ENCODE data around the gene UNC5A. TPM values are rescaled to one million over a fixed set of nuclear protein-coding genes. Genes with fewer than 3 reads are reported as not detected.

Gene UNC5A
- total RNA-seq, 1 donor from 2014 or later, result 2.8 TPM

GRCh38 chr5:176921714-176922113, 111.4 kb downstream of the UNC5A start:
- DNase-seq (ENCODE audit: low spot score, unreplicated experiment), result no peak
- TF ChIP-seq, protein P1, sequence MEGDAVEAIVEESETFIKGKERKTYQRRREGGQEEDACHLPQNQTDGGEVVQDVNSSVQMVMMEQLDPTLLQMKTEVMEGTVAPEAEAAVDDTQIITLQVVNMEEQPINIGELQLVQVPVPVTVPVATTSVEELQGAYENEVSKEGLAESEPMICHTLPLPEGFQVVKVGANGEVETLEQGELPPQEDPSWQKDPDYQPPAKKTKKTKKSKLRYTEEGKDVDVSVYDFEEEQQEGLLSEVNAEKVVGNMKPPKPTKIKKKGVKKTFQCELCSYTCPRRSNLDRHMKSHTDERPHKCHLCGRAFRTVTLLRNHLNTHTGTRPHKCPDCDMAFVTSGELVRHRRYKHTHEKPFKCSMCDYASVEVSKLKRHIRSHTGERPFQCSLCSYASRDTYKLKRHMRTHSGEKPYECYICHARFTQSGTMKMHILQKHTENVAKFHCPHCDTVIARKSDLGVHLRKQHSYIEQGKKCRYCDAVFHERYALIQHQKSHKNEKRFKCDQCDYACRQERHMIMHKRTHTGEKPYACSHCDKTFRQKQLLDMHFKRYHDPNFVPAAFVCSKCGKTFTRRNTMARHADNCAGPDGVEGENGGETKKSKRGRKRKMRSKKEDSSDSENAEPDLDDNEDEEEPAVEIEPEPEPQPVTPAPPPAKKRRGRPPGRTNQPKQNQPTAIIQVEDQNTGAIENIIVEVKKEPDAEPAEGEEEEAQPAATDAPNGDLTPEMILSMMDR (IDR thresholded peaks at IDR 0.05; ENCODE audit: unreplicated experiment), result no peak
- Mint-ChIP-seq H3K4me1 (ENCODE audit: low read depth) (peaks cover 16% of the 10 kb centered on the region), H3K4me3 (ENCODE audit: low read depth) (no peak overlapping the region), H3K9me3 (ENCODE audit: low read depth) (no peaks in the 10 kb centered on the region), H3K27ac (no peak overlapping the region), H3K27me3 (no peaks in the 10 kb centered on the region), H3K36me3 (ENCODE audit: insufficient read depth) (peaks cover 22% of the 10 kb centered on the region)

DNA sequence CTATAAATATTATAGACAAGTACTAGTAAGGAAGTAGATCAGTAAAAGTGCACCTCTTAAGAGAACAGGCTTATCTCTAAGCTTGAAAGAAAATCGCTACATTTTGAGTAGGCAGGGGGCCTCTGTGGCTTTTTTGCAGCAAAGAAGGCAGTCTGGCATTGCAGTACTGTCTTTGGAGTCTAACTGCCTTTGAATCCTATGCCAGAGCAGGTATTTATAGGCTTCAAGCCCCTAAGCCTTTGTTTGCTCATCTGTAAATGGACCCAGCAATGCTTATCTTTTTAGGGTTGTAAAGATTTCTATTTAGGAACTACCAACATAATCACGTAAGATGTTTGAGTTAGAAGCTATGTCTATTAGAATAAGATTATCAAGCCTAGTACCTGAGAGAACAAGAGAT, 112.5 kb downstream of the UNC5A start:
- TF ChIP-seq, protein P1 (IDR thresholded peaks at IDR 0.05; ENCODE audit: unreplicated experiment), result no peak
- H3K4me3 Mint-ChIP-seq (ENCODE audit: low read depth), result no peak overlapping the region
- no peak for DNase-seq (ENCODE audit: low spot score, unreplicated experiment)
- peaks cover 22% of the 10 kb centered on the region for H3K36me3 Mint-ChIP-seq (ENCODE audit: insufficient read depth)
- no peak overlapping the region for H3K27ac Mint-ChIP-seq
- H3K4me1 Mint-ChIP-seq (ENCODE audit: low read depth), result peaks cover 16% of the 10 kb centered on the region
- H3K9me3 Mint-ChIP-seq (ENCODE audit: low read depth), result no peaks in the 10 kb centered on the region
- no peaks in the 10 kb centered on the region for H3K27me3 Mint-ChIP-seq

DNA sequence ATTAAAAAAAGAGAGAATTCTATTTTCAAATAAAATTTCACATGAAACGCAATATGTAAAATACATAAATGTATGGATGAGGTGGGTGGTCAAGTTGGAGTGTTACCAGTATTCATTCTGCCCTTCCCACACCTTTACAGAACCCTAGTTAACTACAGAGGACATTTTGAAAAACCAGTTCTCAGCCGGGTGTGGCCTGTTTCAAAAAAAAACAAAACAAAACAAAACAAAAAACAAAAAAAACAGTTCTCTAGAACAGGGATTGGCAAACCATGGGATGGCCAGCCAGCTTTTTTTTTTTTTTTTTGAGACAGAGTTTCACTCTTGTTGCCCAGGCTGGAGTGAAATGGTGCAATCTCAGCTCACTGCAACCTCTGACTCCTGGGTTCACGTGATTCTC, 117.2 kb downstream of the UNC5A start:
- Mint-ChIP-seq H3K4me3 (ENCODE audit: low read depth) (no peak overlapping the region), H3K9me3 (ENCODE audit: low read depth) (no peaks in the 10 kb centered on the region), H3K4me1 (ENCODE audit: low read depth) (peaks cover 8% of the 10 kb centered on the region), H3K27ac (no peak overlapping the region), H3K36me3 (ENCODE audit: insufficient read depth) (peaks cover 13% of the 10 kb centered on the region), H3K27me3 (no peaks in the 10 kb centered on the region)
- TF ChIP-seq, protein P1 (IDR thresholded peaks at IDR 0.05; ENCODE audit: unreplicated experiment), result no peak
- DNase-seq (ENCODE audit: low spot score, unreplicated experiment), result no peak

- TF ChIP-seq, protein P1 (IDR thresholded peaks at IDR 0.05; ENCODE audit: unreplicated experiment), result no peak
- Mint-ChIP-seq H3K27me3 (no peaks in the 10 kb centered on the region), H3K9me3 (ENCODE audit: low read depth) (no peaks in the 10 kb centered on the region), H3K4me1 (ENCODE audit: low read depth) (no peaks in the 10 kb centered on the region), H3K4me3 (ENCODE audit: low read depth) (no peak overlapping the region), H3K36me3 (ENCODE audit: insufficient read depth) (peaks cover 9% of the 10 kb centered on the region), H3K27ac (no peak overlapping the region)
- DNase-seq (ENCODE audit: low spot score, unreplicated experiment), result no peak
Observed at GRCh38 chr5:176929654-176930053, 119.3 kb downstream of the UNC5A start.

Other genes with a start within 250 kb of the UNC5A start
- 5.9 TPM in 2 replicates for gene GPRIN1, start 200.4 kb upstream of the UNC5A start, total RNA-seq
- 0.24 TPM in 1 of 2 replicates, not detected in the other for gene SNCB, start 180.0 kb upstream of the UNC5A start, total RNA-seq
- gene EIF4E1B, start 179.9 kb upstream of the UNC5A start, total RNA-seq, result not detected in 2 replicates
- gene TSPAN17, start 163.1 kb upstream of the UNC5A start, total RNA-seq, result 37.3 and 37.5 TPM in 2 replicates
- gene HK3, start 88.8 kb downstream of the UNC5A start, total RNA-seq, result not detected in 2 replicates
- gene UIMC1, start 196.2 kb downstream of the UNC5A start, total RNA-seq, result 47.4 and 47.6 TPM in 2 replicates
- gene ZNF346, start 212.1 kb downstream of the UNC5A start, total RNA-seq, result 36.0 and 42.2 TPM in 2 replicates

Measured in progenitor cell of endocrine pancreas (in vitro differentiated cells).